ENCODE results near the gene OVOL3. TPM values are rescaled to one million over a fixed set of nuclear protein-coding genes. Genes with fewer than 3 reads are reported as not detected.

OVOL3 gene
- total RNA-seq, 1 donor from 2014 or later = not detected

DNA sequence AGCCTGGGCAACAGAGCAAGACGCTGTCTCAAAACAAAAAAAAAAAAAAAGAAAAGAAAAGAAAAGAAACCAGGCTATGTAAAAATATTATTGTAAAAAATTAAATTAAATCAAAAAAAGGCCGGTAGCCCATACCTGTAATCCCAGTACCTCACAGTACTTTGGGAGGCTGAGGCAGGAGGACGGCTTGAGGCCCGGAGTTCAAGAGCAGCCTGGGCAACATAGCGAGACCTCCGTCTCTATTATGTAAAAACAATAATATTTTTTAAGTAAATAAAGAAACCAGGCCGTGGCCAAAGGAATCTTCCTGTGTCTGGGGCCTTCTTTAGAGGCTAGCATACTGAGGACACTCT lies 28.2 kb downstream of the OVOL3 start:
- peak overlapping the region; percentile 98 for H3K4me3 ChIP-seq (ENCODE audit: low read depth, low read length)
- no peak for FAIRE-seq

DNA sequence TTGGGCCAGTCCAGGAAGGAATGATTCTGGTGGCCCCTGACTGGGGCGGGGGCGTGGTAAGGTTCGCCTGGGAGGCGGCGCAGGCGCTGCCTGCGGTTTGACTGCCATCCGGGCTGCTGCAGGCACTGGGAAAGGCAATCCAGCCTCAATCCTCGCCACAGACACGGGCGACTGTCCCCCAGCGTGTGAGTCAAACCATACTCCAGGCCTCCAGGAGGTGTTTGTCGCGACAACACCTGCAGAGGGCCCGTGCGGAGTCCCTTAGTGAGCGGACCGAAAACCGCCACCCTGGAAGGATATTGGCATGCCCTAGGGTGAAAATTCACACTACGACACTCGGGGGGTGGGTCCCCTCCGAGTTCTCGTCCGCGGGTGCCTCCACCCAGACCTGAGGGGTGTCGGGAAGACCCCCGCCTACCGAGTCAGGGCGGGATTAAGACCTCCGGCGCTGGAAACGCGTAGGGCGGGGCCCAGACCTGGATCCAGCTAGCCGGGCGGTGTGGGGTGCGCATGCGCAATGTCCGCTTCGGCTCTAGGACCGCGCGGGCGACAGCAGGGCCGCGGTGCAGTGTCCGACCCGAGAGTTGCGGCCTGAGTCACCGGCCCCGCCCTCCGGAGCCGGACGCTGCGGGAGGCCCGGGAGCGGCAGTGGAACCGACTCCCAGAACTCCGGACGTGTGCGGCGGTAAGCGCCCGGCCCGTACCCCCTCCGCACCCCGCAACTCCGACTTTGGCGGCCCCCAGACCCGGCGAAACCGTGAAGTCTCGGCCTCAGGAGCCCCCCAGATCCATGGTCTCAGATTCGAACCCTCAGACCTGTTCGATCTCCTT lies 28.7 kb downstream of the OVOL3 start, which contains the start of gene CAPNS1:
TSS of gene CAPNS1 (plus strand) at position 594 of the 831 bp plus-strand sequence. CDS start 946 bp downstream, outside the sequence.
- Histone ChIP-seq H3K36me3 (ENCODE audit: control insufficient read depth, insufficient read depth, low read length) (peaks cover 21% of the 10 kb centered on the region), H3K4me3 (ENCODE audit: low read depth, low read length) (peak within 1 kb of the TSS; percentile 98), H3K27me3 (ENCODE audit: control insufficient read depth, insufficient read depth, low read length) (no peaks in the 10 kb centered on the region)
- DNase-seq (ENCODE audit: low read depth) (peak; percentile 88), FAIRE-seq (no peak)
- TF ChIP-seq, protein P1, sequence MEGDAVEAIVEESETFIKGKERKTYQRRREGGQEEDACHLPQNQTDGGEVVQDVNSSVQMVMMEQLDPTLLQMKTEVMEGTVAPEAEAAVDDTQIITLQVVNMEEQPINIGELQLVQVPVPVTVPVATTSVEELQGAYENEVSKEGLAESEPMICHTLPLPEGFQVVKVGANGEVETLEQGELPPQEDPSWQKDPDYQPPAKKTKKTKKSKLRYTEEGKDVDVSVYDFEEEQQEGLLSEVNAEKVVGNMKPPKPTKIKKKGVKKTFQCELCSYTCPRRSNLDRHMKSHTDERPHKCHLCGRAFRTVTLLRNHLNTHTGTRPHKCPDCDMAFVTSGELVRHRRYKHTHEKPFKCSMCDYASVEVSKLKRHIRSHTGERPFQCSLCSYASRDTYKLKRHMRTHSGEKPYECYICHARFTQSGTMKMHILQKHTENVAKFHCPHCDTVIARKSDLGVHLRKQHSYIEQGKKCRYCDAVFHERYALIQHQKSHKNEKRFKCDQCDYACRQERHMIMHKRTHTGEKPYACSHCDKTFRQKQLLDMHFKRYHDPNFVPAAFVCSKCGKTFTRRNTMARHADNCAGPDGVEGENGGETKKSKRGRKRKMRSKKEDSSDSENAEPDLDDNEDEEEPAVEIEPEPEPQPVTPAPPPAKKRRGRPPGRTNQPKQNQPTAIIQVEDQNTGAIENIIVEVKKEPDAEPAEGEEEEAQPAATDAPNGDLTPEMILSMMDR (IDR thresholded peaks at IDR 0.05; ENCODE audit: insufficient read depth, low read length, severe bottlenecking) = peak; percentile 11

More for the DNA sequence above, 28.2 kb downstream of the OVOL3 start:
- H3K36me3 ChIP-seq (ENCODE audit: control insufficient read depth, insufficient read depth, low read length) = peaks cover 16% of the 10 kb centered on the region
- TF ChIP-seq, protein P1 (IDR thresholded peaks at IDR 0.05; ENCODE audit: insufficient read depth, low read length, severe bottlenecking) = no peak
- no peak for DNase-seq (ENCODE audit: low read depth)
- H3K27me3 ChIP-seq (ENCODE audit: control insufficient read depth, insufficient read depth, low read length) = no peaks in the 10 kb centered on the region

DNA sequence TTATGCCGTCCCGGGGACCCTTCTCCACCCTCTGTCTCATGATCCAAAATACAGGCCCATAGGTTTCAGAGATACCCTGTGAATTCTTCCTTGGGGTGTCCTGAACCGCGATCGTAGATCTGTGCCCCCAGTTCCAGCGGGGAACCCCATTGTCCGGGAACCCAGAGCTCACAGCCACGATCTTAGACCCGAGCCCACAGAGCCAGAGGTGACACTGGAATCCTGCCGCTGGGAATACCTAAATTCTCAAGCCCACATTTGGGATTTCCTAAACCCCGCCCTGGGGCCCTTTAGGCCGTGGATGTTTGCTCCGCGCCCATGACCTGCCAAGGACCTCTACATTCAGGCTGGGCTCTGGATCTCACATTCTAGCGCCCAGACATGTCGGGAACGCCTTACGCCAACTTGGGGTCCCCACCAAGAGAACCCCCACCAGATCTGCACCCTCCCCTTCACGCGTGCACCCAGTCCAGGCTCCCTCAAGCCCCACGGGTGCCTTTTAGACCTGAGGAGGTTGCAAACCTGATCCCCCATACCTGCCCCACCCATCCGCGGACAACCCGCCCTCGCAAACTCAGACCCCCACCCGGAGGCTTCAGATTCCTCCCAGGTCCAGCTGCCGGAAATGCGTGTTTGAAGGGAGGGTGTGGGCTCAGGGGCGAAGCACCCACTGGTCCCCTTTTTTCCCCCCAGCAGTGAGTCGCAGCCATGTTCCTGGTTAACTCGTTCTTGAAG lies 29.5 kb downstream of the OVOL3 start:
- Histone ChIP-seq H3K36me3 (ENCODE audit: control insufficient read depth, insufficient read depth, low read length) (peaks cover 24% of the 10 kb centered on the region), H3K27me3 (ENCODE audit: control insufficient read depth, insufficient read depth, low read length) (no peaks in the 10 kb centered on the region), H3K4me3 (ENCODE audit: low read depth, low read length) (peak overlapping the region; percentile 98)
- TF ChIP-seq, protein P1 (IDR thresholded peaks at IDR 0.05; ENCODE audit: insufficient read depth, low read length, severe bottlenecking) = no peak
- DNase-seq (ENCODE audit: low read depth) (peak; percentile 51), FAIRE-seq (no peak)

DNA sequence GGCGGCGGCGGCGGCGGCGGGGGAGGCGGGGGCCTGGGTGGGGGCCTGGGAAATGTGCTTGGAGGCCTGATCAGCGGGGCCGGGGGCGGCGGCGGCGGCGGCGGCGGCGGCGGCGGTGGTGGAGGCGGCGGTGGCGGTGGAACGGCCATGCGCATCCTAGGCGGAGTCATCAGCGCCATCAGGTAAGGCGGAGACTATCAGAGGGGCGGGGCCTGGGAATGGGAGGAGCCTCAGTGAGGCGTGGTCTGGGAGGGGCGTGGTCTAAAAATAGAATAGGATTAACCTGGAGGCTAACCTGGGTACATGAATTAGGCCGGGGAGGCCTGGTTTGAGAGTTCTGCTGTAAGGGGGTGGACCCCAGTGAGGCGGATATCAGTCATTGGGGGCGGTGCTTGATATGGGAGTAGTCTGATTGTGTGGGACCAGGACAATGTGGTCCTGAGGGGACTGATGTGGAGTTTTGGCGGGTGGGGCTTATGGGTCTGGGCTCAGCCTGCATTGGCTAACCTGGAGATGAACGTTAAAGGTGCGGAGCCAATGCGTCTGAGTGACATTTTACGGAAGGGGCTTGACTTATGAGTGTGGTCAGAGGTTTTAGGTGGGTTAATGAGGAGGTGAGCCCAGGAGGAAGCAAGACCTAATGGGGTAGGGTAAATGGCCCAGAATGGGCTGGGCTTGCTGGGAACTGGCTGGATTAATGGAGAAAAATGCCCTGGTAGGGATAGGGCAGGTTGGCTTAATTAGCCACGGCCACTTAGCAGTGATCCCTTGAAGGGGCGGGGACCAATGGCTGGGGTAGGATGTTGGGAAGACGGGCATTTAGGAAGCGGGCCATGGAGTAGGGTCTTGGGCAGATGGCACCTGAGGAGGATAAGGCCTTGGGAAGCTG lies 30.3 kb downstream of the OVOL3 start:
- H3K4me3 ChIP-seq (ENCODE audit: low read depth, low read length) = peak overlapping the region; percentile 98
- DNase-seq (ENCODE audit: low read depth) = peak; percentile 83
- TF ChIP-seq, protein P1 (IDR thresholded peaks at IDR 0.05; ENCODE audit: insufficient read depth, low read length, severe bottlenecking) = no peak
- FAIRE-seq = no peak
- peaks cover 32% of the 10 kb centered on the region for H3K36me3 ChIP-seq (ENCODE audit: control insufficient read depth, insufficient read depth, low read length)
- no peaks in the 10 kb centered on the region for H3K27me3 ChIP-seq (ENCODE audit: control insufficient read depth, insufficient read depth, low read length)

DNA sequence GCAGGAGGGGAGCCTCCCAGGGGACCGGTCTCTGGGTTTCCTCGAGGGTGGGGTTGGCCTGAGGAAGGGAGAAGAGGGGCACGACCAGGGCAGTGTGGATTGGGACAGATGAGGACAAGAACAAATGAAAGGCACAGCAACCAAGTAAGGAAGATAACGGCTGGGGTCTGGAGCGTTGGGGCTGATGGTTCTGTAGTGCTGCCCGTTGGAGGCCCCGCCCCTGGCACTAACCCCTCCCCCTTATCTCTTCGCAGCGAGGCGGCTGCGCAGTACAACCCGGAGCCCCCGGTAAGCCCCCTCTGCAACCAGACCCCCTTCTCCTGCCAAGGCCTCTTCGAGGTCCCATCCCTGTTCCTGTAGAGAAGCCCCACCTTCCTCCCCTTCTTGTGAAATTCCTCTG lies 31.1 kb downstream of the OVOL3 start:
- no peak for DNase-seq (ENCODE audit: low read depth)
- H3K27me3 ChIP-seq (ENCODE audit: control insufficient read depth, insufficient read depth, low read length) = no peaks in the 10 kb centered on the region

More for the DNA sequence above, 31.1 kb downstream of the OVOL3 start:
- no peak for FAIRE-seq
- H3K36me3 ChIP-seq (ENCODE audit: control insufficient read depth, insufficient read depth, low read length) = peaks cover 37% of the 10 kb centered on the region
- TF ChIP-seq, protein P1 (IDR thresholded peaks at IDR 0.05; ENCODE audit: insufficient read depth, low read length, severe bottlenecking) = no peak
- H3K4me3 ChIP-seq (ENCODE audit: low read depth, low read length) = no peak overlapping the region
